ENCODE data around the gene MOB1A. TPM values are rescaled to one million over a fixed set of nuclear protein-coding genes. Genes with fewer than 3 reads are reported as not detected.
A peak's percentile ranks its signal among the peaks of the same experiment; 100 is the strongest.

MOB1A gene
- total and polyA plus RNA-seq, 2 of the 13 experiments (the other 11 are each of a cell fraction or from before 2014, with no cell fraction given) = 48.2 to 139 TPM

GRCh38 chr2:74149570-74150319, 28.9 kb downstream of the MOB1A start:
- ATAC-seq (no peak), FAIRE-seq (no peak), DNase-seq (ENCODE audit: low spot score) (no peak)
- H3K79me2 ChIP-seq (ENCODE audit: insufficient read depth, low read length) = peaks cover 22% of the 10 kb centered on the region
- no peak overlapping the region for H3K4me3 ChIP-seq (replicated peaks in 1 of 3; ENCODE audit: insufficient read depth in 1 of 3, low read depth in 2 of 3, low read length in 3 of 3)
- in situ Hi-C loops (cut with HindIII; ENCODE audit: extremely low pct_ligation_motif_present, low pct_unique_long_range_greater_than_20kb) (loop anchor here (25.0 kb wide), 1 partner anchor 312 kb away; the partner anchor contains the start of gene STAMBP), intact Hi-C loops (cut with micrococcal nuclease; ENCODE audit: unreplicated experiment) (loop anchor here (5.0 kb wide), 1 partner anchor 48 kb away; the partner anchor contains the start of gene MTHFD2)
- H2AFZ ChIP-seq (ENCODE audit: low read length) = no peak overlapping the region
- peaks cover 33% of the 10 kb centered on the region for H3K4me1 ChIP-seq (ENCODE audit: insufficient read depth, low read length)
- TF ChIP-seq HMGXB3 (CRISPR knock-in tag; IDR thresholded peaks at IDR 0.05; ENCODE audit: borderline replicate concordance) = no peak
- TF ChIP-seq RFX5 (IDR thresholded peaks at IDR 0.05; ENCODE audit: low read depth, low read length) = peak; percentile 77
- peaks cover 3 to 19% of the 10 kb centered on the region in 2 experiments; a peak in 4 of 5 replicates for H3K36me3 ChIP-seq (replicated peaks in 1 of 2; ENCODE audit: control insufficient read depth in 1 of 2, insufficient read depth in 2 of 2, low read length in 2 of 2)
- no peaks in the 10 kb centered on the region for H4K20me1 ChIP-seq (ENCODE audit: insufficient read depth, low read length)
- 95% methylated on average over 7 of the region's 7 CpGs for WGBS (ENCODE audit: low lambda C conversion rate)
- no TSS peak for BruUV-seq (replicated peaks)
- H3K9ac ChIP-seq (ENCODE audit: insufficient read depth, low read depth, low read length) = no peak overlapping the region
- ChIA-PET CTCF (ENCODE audit: low intra/inter-chr PET ratio, low total read pairs) (no interaction called here), POLR2A (interaction anchor here (0.8 to 2.9 kb wide), 5 partner anchors 13 to 412 kb away, joined by 3 to 27 read pairs (median 4); partner anchors contain the start of genes MOB1A, STAMBP and TPRKB)
- H3K9me3 ChIP-seq (ENCODE audit: low read length) = no peaks in the 10 kb centered on the region
- H3K4me2 ChIP-seq (ENCODE audit: low read depth, low read length) = peak overlapping the region; percentile 97; the same call in 1 of the 2 replicates
- H3K27ac ChIP-seq (ENCODE audit: extremely low read length, insufficient read depth, low read length) = no peak overlapping the region
- H3K27me3 ChIP-seq (ENCODE audit: control insufficient read depth in 1 of 2, insufficient read depth in 2 of 2, low read length in 2 of 2) = no peaks in the 10 kb centered on the region; a peak in 1 of 5 replicates
